ENCODE data around the gene GNPNAT1.

Gene GNPNAT1

DNA sequence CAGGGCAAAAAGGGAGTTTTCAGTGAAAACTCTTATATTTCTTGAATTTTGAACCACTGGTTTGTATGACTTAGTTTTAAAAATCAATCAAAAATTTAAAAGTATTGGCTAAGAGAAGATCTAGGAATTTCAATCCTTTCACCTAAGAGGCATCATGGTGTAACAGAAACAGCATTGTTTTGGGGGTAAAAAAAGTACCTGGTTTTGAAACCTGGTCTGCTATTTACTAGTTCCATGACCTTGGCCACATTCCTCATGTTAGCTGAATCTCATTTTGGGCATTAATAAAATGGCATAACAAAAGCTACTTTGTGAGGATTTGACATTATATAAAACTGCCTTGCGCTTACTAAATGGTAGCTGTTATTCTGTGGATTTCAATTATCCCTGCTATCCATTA is 16.7 kb upstream of the GNPNAT1 start:
- H3K4me1 Mint-ChIP-seq, result no peaks in the 10 kb centered on the region
- no peaks in the 10 kb centered on the region for H3K36me3 Mint-ChIP-seq (ENCODE audit: insufficient read depth)
- H3K27ac Mint-ChIP-seq (ENCODE audit: low read depth), result no peak overlapping the region
- H3K9me3 Mint-ChIP-seq, result no peaks in the 10 kb centered on the region
- ATAC-seq (replicated peaks; ENCODE audit: extremely low read depth, poor library complexity, severe bottlenecking), result no peak
- no peak overlapping the region for H3K4me3 Mint-ChIP-seq
- DNase-seq (ENCODE audit: low spot score in 2 of 2), result no peak
- no peaks in the 10 kb centered on the region for H3K27me3 Mint-ChIP-seq

GRCh38 chr14:52806115-52806514 is 14.7 kb upstream of the GNPNAT1 start:
- no peak overlapping the region for H3K27ac Mint-ChIP-seq (ENCODE audit: low read depth)
- no peak for ATAC-seq (replicated peaks; ENCODE audit: extremely low read depth, poor library complexity, severe bottlenecking)

DNA sequence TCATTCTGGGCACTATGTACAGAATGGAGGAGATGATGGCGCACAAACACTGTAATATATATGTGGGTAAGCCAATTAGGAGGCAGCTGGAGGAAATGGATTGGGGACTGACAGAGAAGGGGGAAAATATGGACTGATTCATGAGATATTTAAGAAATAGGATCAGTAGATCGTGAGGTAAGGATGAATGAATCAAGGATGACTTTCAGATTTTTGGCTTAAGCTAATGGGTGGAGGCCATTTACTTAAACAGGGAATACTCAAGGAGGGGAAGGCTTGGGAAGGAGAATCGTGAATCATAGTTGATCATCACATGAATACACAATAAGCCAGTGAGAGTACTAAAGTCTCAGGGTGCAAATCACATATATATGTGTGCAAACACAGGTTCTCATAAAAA is 11.2 kb upstream of the GNPNAT1 start:
- no peak for DNase-seq (ENCODE audit: low spot score in 2 of 2)
- no peak for ATAC-seq (replicated peaks; ENCODE audit: extremely low read depth, poor library complexity, severe bottlenecking)
- H3K4me3 Mint-ChIP-seq, result no peak overlapping the region
- no peaks in the 10 kb centered on the region for H3K9me3 Mint-ChIP-seq
- H3K4me1 Mint-ChIP-seq, result peaks cover 3% of the 10 kb centered on the region
- H3K27me3 Mint-ChIP-seq, result no peaks in the 10 kb centered on the region
- H3K36me3 Mint-ChIP-seq (ENCODE audit: insufficient read depth), result no peaks in the 10 kb centered on the region
- no peak overlapping the region for H3K27ac Mint-ChIP-seq (ENCODE audit: low read depth)

More at GRCh38 chr14:52806115-52806514, 14.7 kb upstream of the GNPNAT1 start:
- Mint-ChIP-seq H3K4me3 (no peak overlapping the region), H3K9me3 (no peaks in the 10 kb centered on the region), H3K27me3 (no peaks in the 10 kb centered on the region), H3K36me3 (ENCODE audit: insufficient read depth) (no peaks in the 10 kb centered on the region), H3K4me1 (no peaks in the 10 kb centered on the region)
- no peak for DNase-seq (ENCODE audit: low spot score in 2 of 2)

DNA sequence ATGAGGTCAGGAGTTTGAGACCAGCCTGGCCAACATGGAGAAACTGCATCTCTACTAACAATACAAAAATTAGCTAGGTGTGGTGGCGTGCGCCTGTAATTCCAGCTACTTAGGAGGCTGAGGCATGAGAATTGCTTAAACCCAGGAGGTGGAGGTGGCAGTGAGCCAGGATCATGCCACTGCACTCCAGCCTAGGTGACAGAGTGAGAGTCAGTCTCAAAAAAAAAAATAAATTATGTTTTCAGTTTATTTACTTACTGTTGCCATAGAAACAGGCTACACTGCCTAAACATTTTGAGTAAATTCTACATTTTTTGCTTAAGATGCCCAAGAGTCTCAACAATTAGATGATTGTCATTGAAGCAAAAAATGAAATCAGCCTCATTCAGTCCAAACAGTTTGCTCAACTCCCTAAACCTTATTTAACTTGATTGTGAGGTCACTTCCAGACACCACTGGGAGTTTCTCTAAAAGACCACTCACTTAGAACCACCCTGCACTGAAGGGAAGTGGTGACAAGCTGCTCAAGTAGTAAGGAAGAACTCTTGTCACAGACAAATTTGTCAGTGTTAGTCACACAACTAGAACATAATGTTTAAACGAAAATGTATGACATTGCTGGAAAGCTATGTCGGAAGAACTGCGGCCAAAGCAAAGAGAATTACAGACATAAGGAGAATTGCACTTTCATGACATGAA is 9.8 kb upstream of the GNPNAT1 start:
- Mint-ChIP-seq H3K36me3 (ENCODE audit: insufficient read depth) (no peaks in the 10 kb centered on the region), H3K4me1 (peaks cover 5% of the 10 kb centered on the region), H3K27ac (ENCODE audit: low read depth) (no peak overlapping the region), H3K9me3 (no peaks in the 10 kb centered on the region), H3K4me3 (no peak overlapping the region), H3K27me3 (no peaks in the 10 kb centered on the region)
- ATAC-seq (replicated peaks; ENCODE audit: extremely low read depth, poor library complexity, severe bottlenecking), result no peak
- DNase-seq (ENCODE audit: low spot score in 2 of 2), result no peak

- H3K4me3 Mint-ChIP-seq, result no peak overlapping the region
- no peak for DNase-seq (ENCODE audit: low spot score in 2 of 2)
- H3K9me3 Mint-ChIP-seq, result no peaks in the 10 kb centered on the region
- H3K36me3 Mint-ChIP-seq (ENCODE audit: insufficient read depth), result no peaks in the 10 kb centered on the region
- H3K27me3 Mint-ChIP-seq, result no peaks in the 10 kb centered on the region
- no peak overlapping the region for H3K27ac Mint-ChIP-seq (ENCODE audit: low read depth)
- peaks cover 5% of the 10 kb centered on the region for H3K4me1 Mint-ChIP-seq
- ATAC-seq (replicated peaks; ENCODE audit: extremely low read depth, poor library complexity, severe bottlenecking), result no peak
Observed at GRCh38 chr14:52798826-52799225, 7.4 kb upstream of the GNPNAT1 start.

DNA sequence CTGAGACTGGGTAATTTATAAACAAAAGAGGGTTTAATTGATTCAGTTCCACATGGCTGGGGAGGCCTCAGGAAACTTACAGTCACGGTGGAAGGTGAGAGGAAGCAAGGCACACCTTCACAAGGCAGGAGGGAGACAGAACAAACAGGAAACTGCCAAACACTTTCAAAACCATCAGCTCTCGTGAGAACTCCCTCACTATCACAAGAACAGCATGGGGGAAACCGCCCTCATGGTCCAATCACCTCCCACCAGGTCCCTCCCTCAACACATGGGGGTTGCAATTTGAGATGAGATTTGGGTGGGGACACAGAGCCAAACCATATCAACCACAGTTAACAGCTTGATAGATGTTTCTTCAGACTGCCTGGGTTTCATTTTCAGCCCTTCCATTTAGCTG is 6.2 kb upstream of the GNPNAT1 start:
- Mint-ChIP-seq H3K27me3 (no peaks in the 10 kb centered on the region), H3K4me1 (peaks cover 5% of the 10 kb centered on the region), H3K36me3 (ENCODE audit: insufficient read depth) (no peaks in the 10 kb centered on the region), H3K27ac (ENCODE audit: low read depth) (no peak overlapping the region), H3K9me3 (no peaks in the 10 kb centered on the region), H3K4me3 (no peak overlapping the region)
- ATAC-seq (replicated peaks; ENCODE audit: extremely low read depth, poor library complexity, severe bottlenecking) (no peak), DNase-seq (ENCODE audit: low spot score in 2 of 2) (no peak)

GRCh38 chr14:52793061-52793460 is 1.7 kb upstream of the GNPNAT1 start:
- no peak overlapping the region for H3K4me3 Mint-ChIP-seq
- H3K27me3 Mint-ChIP-seq, result no peaks in the 10 kb centered on the region
- no peak for DNase-seq (ENCODE audit: low spot score in 2 of 2)
- peaks cover 48% of the 10 kb centered on the region for H3K4me1 Mint-ChIP-seq
- H3K9me3 Mint-ChIP-seq, result no peaks in the 10 kb centered on the region
- H3K27ac Mint-ChIP-seq (ENCODE audit: low read depth), result no peak overlapping the region
- ATAC-seq (replicated peaks; ENCODE audit: extremely low read depth, poor library complexity, severe bottlenecking), result no peak
- peaks cover 9% of the 10 kb centered on the region for H3K36me3 Mint-ChIP-seq (ENCODE audit: insufficient read depth)

GRCh38 chr14:52792097-52792415 is 649 bp upstream of the GNPNAT1 start:
- peak overlapping the region; percentile 92 for H3K4me3 Mint-ChIP-seq
- H3K9me3 Mint-ChIP-seq, result no peaks in the 10 kb centered on the region
- peaks cover 46% of the 10 kb centered on the region for H3K4me1 Mint-ChIP-seq
- H3K27me3 Mint-ChIP-seq, result no peaks in the 10 kb centered on the region
- peak; percentile 1 for ATAC-seq (replicated peaks; ENCODE audit: extremely low read depth, poor library complexity, severe bottlenecking)
- H3K36me3 Mint-ChIP-seq (ENCODE audit: insufficient read depth), result peaks cover 9% of the 10 kb centered on the region
- H3K27ac Mint-ChIP-seq (ENCODE audit: low read depth), result peak overlapping the region; percentile 78
- DNase-seq (ENCODE audit: low spot score in 2 of 2), result no peak

- DNase-seq (ENCODE audit: low spot score in 2 of 2) (no peak), ATAC-seq (replicated peaks; ENCODE audit: extremely low read depth, poor library complexity, severe bottlenecking) (peak; percentile 1)
- peak overlapping the region; percentile 92 for H3K4me3 Mint-ChIP-seq
- H3K27me3 Mint-ChIP-seq, result no peaks in the 10 kb centered on the region
- peaks cover 47% of the 10 kb centered on the region for H3K4me1 Mint-ChIP-seq
- H3K36me3 Mint-ChIP-seq (ENCODE audit: insufficient read depth), result peaks cover 9% of the 10 kb centered on the region
- no peaks in the 10 kb centered on the region for H3K9me3 Mint-ChIP-seq
- peak overlapping the region; percentile 78 for H3K27ac Mint-ChIP-seq (ENCODE audit: low read depth)
Observed at GRCh38 chr14:52790756-52791222, 618 bp downstream of the GNPNAT1 start.

- no peaks in the 10 kb centered on the region for H3K27me3 Mint-ChIP-seq
- no peaks in the 10 kb centered on the region for H3K9me3 Mint-ChIP-seq
- H3K4me1 Mint-ChIP-seq, result peaks cover 47% of the 10 kb centered on the region
- ATAC-seq (replicated peaks; ENCODE audit: extremely low read depth, poor library complexity, severe bottlenecking), result no peak
- H3K4me3 Mint-ChIP-seq, result peak overlapping the region; percentile 92
- H3K36me3 Mint-ChIP-seq (ENCODE audit: insufficient read depth), result peaks cover 9% of the 10 kb centered on the region
- H3K27ac Mint-ChIP-seq (ENCODE audit: low read depth), result peak overlapping the region; percentile 78
- DNase-seq (ENCODE audit: low spot score in 2 of 2), result no peak
Observed at GRCh38 chr14:52790011-52790755, 1.2 kb downstream of the GNPNAT1 start.

GRCh38 chr14:52789118-52789517 is 2.3 kb downstream of the GNPNAT1 start:
- Mint-ChIP-seq H3K36me3 (ENCODE audit: insufficient read depth) (peaks cover 9% of the 10 kb centered on the region), H3K27ac (ENCODE audit: low read depth) (no peak overlapping the region), H3K4me3 (no peak overlapping the region), H3K9me3 (no peaks in the 10 kb centered on the region), H3K4me1 (peaks cover 47% of the 10 kb centered on the region), H3K27me3 (no peaks in the 10 kb centered on the region)
- no peak for DNase-seq (ENCODE audit: low spot score in 2 of 2)
- no peak for ATAC-seq (replicated peaks; ENCODE audit: extremely low read depth, poor library complexity, severe bottlenecking)

DNA sequence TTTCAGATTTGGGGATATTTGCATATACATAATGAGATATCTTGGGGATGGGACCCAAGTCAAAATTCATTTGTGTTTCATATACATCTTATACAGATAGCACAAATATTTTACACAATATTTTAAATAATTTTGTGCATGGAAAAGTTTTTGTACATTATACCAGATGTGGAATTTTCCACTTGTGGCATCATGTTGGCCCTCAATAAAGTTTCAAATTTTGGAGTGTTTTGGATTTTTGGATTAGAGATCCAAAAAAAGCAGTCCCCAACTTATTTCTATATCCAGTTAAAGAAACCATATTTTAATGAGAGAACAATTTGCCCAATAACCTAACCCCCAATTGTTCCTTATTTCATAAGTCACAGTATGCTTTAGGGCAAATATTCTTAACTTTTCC is 4.5 kb downstream of the GNPNAT1 start:
- no peak overlapping the region for H3K4me3 Mint-ChIP-seq
- no peak overlapping the region for H3K27ac Mint-ChIP-seq (ENCODE audit: low read depth)
- H3K27me3 Mint-ChIP-seq, result no peaks in the 10 kb centered on the region
- peaks cover 41% of the 10 kb centered on the region for H3K4me1 Mint-ChIP-seq
- no peak for DNase-seq (ENCODE audit: low spot score in 2 of 2)
- no peaks in the 10 kb centered on the region for H3K9me3 Mint-ChIP-seq
- H3K36me3 Mint-ChIP-seq (ENCODE audit: insufficient read depth), result peaks cover 11% of the 10 kb centered on the region
- ATAC-seq (replicated peaks; ENCODE audit: extremely low read depth, poor library complexity, severe bottlenecking), result no peak

GRCh38 chr14:52783206-52783605 is 8.2 kb downstream of the GNPNAT1 start:
- Mint-ChIP-seq H3K9me3 (no peaks in the 10 kb centered on the region), H3K4me1 (peaks cover 6% of the 10 kb centered on the region), H3K27me3 (no peaks in the 10 kb centered on the region), H3K27ac (ENCODE audit: low read depth) (no peak overlapping the region), H3K4me3 (no peak overlapping the region), H3K36me3 (ENCODE audit: insufficient read depth) (peaks cover 12% of the 10 kb centered on the region)
- no peak for ATAC-seq (replicated peaks; ENCODE audit: extremely low read depth, poor library complexity, severe bottlenecking)
- DNase-seq (ENCODE audit: low spot score in 2 of 2), result no peak

Measured in central memory CD8-positive, alpha-beta T cell (primary cell).